Posterior cingulate gyrus (tissue), 11 donors: Measurements from ENCODE around the gene RPL36AL.

ENCODE experiments used
- DNase-seq, 10 donors: peaks; one replicate each; pipeline versions ENCODE4 v3.0.0 to v3.0.0-alpha.2; 2020 to 2021; ENCODE audit warnings: mixed read lengths in 3 of 10
- intact Hi-C: fragments of 100-400 bp; cut with DNase I; formaldehyde crosslinking; loops from one replicate; pipeline ENCODE4 v1.15.1; 2023

The RPL36AL gene

GRCh38 chr14:49584058-49584457, 36.4 kb downstream of the RPL36AL start:
- intact Hi-C loops: no loop called here
- DNase-seq: no peak

- DNase-seq: no peak
- intact Hi-C loops: no loop called here
These were observed 36.8 kb downstream of the RPL36AL start for GRCh38 chr14:49583629-49584028.

GRCh38 chr14:49582113-49582977, 38.1 kb downstream of the RPL36AL start:
- DNase-seq: no peak
- intact Hi-C loops: no loop called here

GRCh38 chr14:49581209-49582112, 39.0 kb downstream of the RPL36AL start:
- intact Hi-C loops: no loop called here
- DNase-seq: no peak

- no peak for DNase-seq
- intact Hi-C loops: no loop called here
These were observed 40.6 kb downstream of the RPL36AL start for GRCh38 chr14:49579841-49580240.

- DNase-seq: no peak
- intact Hi-C loops: no loop called here
These were observed 42.3 kb downstream of the RPL36AL start for GRCh38 chr14:49578141-49578540.

GRCh38 chr14:49574038-49574437, 46.4 kb downstream of the RPL36AL start:
- intact Hi-C loops: no loop called here
- DNase-seq: no peak

GRCh38 chr14:49569281-49569680, 51.1 kb downstream of the RPL36AL start:
- DNase-seq: no peak
- intact Hi-C loops: no loop called here
